OCI-LY1 (cell line): ENCODE results near the gene UPP2.

Source experiments
- EZH2 ChIP-seq: fragments of 200-600 bp; sonication (generic), shearing (Covaris generic); IDR thresholded peaks from 2 replicates; pipeline ENCODE4 v1.8.0; 2017; ENCODE audit warnings: borderline replicate concordance, mixed run types, mild to moderate bottlenecking, antibody characterized with exemption, low read length, moderate library complexity, mixed read lengths
- TF ChIP-seq, protein P1 (sequence below): fragments of 200-600 bp; sonication (generic), shearing (Covaris generic); IDR thresholded peaks from 2 replicates; pipeline ENCODE4 v1.5.1; 2017; ENCODE audit warnings: mild to moderate bottlenecking, antibody characterized with exemption, low read length, moderate library complexity, mixed read lengths

DNA sequence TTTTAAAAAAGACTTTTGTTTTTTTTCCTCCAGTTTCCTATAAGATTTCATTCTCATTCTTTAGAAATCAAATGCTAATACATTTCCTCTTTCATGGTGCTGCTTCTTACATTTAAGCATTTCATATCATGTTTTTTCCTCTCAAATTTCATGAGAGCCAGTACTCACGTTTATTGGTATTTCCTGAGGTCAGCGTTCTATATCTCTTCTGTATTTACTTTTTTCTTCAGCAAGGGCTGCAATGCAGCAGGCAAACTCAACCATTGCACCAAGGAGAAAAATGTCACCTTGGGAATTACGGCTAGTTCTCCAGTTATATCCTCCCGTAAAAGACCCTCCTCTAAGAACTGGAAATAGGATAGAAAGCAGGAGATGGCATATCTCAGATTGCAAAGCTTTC, 32.4 kb downstream of the UPP2 start:
- TF ChIP-seq, protein P1, sequence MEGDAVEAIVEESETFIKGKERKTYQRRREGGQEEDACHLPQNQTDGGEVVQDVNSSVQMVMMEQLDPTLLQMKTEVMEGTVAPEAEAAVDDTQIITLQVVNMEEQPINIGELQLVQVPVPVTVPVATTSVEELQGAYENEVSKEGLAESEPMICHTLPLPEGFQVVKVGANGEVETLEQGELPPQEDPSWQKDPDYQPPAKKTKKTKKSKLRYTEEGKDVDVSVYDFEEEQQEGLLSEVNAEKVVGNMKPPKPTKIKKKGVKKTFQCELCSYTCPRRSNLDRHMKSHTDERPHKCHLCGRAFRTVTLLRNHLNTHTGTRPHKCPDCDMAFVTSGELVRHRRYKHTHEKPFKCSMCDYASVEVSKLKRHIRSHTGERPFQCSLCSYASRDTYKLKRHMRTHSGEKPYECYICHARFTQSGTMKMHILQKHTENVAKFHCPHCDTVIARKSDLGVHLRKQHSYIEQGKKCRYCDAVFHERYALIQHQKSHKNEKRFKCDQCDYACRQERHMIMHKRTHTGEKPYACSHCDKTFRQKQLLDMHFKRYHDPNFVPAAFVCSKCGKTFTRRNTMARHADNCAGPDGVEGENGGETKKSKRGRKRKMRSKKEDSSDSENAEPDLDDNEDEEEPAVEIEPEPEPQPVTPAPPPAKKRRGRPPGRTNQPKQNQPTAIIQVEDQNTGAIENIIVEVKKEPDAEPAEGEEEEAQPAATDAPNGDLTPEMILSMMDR = no peak
- no peak for TF ChIP-seq EZH2
